Measurements from ENCODE around the gene DCAF15. TPM values are rescaled to one million over a fixed set of nuclear protein-coding genes. Genes with fewer than 3 reads are reported as not detected.

Gene DCAF15
- total RNA-seq, 1 experiment from 2014 or later: 29.4 TPM

DNA sequence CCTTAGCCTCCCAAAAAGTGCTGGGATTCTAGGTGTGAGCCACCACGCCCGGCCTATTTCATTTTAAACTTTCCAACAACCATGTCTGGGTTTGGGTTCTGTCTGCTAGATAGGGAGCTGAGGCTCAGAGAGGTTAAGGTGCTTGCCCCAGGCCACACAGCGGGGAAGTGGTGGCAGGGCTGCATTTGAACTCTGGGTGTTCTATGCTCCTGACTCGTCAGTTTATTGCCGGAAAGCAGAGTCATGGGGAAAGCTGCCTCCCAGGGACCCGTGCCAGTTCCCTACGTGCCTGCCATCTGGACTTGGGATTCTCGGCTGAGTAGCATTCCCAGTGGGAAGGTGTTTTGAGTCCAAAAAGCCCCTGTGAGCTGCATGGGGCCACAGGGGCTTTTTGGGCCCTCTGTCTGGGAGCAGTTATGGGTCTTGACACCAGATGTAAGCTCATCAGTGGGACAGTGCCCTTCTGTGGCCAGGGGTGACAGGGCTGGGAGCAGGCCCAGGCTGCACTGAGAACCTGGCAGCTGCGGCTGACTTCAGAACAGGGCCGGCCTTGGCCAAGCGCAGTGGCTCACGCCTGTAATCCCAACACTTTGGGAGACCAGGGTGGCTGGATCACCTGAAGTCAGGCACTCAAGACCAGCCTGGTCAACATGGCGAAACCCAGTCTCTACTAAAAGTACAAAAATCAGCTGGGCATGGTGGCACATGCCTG, 42.9 kb downstream of the DCAF15 start:
- DNase-seq (ENCODE audit: low read depth): peak; percentile 32

DNA sequence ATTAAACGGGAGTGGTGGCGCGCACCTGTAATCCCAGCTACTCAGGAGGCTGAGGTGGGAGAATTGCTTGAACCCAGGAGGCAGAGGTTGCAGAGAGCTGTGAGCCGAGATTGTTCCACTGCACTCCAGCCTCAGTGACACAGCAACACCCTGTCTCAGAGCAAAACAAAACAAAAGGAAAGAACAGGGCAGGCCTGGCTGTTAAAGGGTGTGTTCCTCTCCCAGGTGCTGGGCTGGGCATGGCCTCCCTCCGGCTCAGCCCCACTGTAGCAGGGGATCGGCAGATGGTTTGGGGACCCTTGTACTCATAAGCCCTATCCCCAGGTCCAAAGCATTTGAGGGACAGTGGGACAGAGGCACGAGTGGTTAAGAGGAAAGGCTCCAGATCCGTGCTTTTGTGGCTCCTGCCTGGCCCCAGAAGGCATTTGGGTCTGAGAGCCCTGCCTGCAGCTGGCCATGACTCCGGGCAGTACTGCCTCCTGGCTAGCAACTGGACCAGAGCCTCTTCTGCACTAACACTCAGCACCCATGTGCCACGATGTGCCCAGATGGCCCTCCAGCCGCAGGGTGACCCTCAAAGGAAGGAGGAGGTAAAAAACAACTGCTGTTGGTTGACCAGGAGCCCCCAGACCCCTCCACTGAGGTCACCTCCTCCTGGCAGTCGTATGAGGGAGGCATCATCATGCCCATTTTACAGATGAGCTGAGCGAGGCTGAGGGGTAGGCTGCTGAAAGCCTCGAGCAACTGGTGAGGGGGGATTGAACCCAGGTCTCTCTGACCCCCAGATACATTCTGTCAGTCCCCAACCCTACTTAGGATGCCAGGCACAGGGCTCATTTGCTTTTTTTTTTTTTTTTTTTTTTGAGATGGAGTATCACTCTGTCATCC, 43.8 kb downstream of the DCAF15 start:
- no peak for DNase-seq (ENCODE audit: low read depth)

DNA sequence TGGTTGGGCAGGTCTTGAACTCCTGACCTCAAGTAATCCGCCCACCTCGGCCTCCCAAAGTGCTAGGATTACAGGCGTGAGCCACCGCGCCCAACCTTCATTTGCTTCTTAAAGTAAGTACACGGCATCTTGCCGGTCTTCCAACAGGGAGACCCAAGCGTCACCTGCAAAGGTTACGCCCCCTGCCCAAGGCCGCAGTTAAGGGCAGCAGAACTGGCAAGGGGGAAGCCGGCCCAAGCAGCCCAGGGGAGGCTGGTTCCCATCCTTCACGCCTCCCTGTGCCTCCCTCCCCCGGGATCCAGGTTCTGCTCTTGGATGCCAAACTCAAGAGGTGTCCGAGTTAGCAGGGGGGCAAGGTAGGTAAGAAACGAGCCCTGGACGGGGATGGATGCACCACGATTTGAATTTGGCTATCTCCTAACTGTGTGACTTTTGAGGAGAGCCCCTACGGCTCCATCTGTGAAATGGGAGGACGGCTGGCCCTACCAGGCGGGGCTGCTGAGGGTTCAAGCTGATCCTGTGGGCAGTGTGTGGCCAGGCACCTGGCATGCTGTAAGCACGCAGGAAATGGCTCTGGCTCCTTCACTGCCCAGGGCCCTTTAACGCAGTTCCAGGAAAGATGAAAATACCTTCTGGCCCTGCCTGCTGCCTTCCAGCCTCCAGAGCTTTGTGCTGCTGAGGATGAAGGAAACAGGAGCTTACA, 44.8 kb downstream of the DCAF15 start:
- no peak for DNase-seq (ENCODE audit: low read depth)

DNA sequence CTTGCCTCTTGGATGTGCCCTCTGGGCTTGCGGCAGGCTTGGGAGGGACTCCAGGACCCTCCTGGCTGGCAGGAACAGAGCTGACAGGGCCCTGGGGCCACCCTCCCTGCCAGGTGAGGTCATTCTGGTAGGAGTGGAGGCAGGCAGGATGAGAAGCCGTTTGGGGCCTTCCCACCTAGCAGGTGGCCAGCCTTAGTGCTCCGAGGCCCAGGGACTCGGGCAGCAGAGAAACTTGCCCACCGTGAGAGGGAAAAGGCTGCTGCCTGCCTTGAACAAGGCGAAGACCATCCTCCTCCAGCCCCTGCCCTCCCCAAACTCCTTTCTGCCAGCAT, 45.3 kb downstream of the DCAF15 start:
- DNase-seq (ENCODE audit: low read depth): no peak

DNA sequence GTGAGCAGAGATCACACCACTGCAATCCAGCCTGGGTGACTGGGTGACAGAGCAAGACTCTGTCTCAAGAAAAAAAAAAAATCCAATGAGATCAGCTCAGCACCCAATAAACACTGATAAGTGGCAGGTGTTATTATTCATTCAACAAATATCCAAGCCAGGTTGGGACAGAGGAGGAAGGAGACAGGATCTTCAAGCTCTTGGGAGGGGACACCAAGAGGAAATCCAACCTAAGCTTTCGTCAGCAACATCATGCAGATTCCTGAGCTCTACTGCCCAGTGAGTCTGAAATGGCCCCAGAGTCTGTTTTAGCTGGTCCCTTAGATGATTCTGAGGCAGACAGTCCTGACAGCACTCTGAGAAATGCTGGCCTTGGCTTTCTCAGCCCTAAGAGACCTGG, 46.1 kb downstream of the DCAF15 start:
- DNase-seq (ENCODE audit: low read depth): no peak

DNA sequence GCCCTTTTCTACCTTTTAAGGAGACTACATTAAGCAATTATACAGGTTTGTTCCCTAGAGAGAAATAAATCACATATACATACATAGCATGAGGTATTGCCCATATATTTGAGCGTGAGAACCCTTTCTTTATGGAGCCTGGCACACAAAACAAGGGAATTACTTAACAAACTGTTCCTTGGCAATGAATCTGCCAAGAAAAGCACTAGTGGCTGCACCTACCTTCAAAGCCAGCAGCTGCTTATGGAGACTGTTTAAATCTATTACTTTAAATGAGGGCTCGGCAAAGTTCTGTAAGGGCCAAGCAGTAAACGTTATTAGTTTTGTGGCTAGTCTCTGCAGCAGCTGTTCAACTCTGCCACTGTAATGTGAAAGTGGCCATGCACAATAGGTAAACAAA, 46.8 kb downstream of the DCAF15 start:
- no peak for DNase-seq (ENCODE audit: low read depth)

DNA sequence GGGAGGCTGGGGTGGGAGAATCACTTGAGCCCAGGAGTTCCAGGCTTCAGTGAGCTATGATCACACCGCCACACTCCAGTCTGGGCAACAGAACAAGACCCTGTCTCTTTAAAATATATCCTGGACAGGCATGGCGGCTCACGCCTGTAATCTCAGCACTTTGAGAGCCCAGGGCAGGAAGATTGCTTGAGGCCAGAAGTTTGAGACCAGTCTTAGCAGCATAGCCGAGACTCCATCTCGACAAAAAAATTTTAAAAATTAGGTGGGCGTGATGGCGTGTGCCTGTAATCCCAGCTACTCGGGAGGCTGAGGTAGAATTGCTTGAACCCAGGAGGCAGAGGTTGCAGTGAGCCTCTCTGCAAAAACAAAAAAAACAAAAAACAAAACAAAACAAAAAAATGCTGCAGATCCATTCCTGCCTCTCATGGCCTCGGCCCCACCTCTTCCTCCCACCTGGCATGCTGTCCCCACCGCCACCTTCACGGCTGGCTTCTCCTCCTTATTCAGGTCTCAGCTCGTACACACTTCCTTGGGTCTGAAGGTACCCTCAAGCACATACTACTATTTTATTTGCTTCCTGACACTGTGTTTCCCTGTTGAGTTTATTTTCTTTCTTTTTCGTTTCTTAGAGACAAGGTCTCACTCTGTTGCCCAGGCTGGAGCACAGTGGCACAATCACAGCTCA, 48.5 kb downstream of the DCAF15 start:
- no peak for DNase-seq (ENCODE audit: low read depth)

DNA sequence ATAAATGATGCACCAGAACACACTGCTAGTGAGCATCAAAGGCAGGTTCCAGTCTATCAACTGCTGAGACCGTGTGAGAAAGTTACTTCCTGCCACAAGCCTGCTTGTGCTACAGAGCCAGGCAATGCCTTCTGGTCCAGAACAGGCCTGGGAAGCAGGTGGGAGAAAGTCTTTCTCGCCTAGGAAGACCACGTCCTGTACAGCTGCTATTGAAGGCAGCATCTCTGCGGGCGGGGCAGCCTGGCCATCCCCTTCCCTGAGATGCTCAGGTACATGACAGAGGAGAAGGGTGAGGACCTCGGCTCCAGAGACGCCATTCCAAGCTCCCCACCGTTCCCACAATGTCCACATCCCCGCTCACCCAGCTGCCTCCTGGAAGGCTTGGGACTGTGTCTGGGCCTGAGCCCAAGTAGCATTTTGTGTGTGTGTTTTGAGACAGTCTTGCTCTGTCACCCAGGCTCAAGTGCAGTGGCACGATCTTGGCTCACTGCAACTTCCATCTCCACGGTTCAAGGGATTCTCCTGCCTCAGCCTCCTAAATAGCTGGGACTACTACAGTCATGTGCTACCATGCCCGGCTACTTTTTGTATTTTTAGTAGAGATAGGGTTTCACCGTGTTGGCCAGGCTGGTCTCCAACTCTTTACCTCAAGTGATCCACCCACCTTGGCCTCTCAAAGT, 50.4 kb downstream of the DCAF15 start:
- no peak for DNase-seq (ENCODE audit: low read depth)

DNA sequence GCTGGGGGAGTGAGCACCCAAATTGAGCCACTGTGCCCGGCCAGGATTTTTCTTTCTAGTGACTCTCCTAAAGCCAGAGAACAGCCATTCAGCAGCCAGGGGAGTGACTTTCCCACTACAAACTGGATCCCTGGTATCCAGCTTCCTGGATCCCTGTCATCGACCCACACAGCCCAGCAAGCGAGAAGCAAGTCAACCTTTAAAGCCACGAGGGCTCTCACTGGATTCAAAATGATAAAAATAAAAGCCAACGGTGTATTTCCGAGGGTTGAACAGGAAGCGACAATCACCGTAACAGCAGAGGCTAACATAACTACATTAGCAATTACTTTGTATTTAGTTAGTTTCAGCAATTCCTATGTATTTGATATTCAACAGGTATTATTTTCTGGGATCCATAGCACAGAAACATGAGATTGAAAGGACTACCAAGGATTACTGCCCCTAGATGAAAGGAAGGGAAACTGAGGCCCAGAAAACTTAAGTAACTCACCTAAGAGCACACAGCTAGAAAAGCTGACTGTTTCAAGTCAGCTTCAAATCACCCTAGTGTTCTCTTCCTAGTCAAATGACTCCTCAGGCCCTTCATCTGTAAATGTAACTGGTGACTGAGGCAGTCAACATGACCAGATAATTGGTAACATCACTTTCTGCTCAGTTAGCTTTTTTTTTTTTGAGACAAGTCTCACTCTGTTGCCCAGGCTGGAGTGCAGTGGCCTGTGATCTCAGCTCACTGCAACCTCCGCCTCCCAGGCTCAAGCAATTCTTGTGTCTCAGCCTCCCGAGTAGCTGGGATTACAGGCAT, 51.1 kb downstream of the DCAF15 start:
- no peak for DNase-seq (ENCODE audit: low read depth)

DNA sequence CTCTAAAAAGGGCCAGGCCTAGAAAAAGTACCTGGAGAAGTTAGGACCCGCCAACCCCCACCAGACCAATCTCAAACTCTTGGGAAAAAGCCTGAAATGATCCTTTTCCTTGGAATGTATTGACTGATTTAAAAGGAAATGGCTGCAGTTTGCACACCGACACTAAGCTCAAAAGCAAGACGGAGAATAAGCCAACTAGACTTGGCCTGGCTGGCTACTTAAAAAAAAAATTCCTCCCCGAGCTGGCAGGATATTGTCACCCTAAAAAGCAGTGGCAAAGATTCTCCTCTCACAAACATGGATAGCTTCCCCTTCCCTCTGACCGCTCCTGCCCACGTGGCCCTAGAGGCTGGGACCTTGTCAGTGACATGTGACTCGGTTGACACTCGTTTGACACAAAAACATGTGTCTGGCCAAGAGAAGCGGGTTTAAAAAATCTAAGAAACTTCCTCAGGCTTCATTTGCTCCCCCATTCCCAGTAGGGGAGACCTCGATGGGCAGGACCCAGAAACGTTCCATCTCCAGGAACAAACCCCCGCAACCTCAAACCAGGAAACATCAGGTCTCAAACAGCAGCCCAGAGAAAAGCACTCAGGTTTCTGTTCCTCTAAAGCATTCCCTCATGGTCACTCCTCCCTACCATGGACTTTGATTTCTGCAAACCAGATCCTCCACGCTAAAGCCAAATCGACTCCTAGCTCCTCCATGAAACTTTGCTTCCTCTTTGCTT, 52.5 kb downstream of the DCAF15 start:
- no peak for DNase-seq (ENCODE audit: low read depth)

DNA sequence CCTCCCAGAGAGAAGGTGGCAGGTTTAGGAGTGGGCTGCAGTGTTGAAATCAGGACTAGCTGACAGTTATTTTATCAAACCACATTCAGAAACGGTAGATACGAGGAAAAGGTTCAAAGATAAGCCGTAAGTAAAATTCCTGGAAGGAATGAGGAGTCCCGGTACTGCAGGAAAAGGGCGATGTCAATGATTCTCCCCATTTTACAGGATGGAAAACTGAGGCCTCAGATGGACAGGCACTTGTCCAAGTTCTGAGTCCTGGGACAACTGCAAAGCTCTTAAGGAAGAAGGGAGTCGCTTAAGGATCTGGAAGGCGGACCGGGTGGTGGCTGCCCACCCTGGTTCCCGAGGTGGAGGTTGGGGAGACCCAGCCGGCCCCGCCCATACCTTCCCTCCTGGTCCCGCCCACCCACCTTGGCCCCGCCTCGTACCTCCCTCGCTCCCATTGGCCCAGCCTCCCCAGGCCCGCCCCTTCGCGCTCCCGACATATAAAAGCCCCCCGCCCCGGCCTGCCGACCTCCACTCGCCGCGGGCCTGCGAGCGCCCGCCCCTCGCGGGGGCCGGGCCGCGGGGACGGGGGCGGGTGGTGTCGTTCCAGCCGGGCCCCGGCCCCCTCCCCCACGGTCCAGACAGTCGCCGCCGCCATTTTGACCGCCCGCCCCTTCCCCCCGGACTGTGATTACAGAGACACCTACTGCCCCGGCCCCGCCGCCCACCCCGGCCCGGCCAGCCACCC, 53.2 kb downstream of the DCAF15 start:
- DNase-seq (ENCODE audit: low read depth): peak; percentile 89

DNA sequence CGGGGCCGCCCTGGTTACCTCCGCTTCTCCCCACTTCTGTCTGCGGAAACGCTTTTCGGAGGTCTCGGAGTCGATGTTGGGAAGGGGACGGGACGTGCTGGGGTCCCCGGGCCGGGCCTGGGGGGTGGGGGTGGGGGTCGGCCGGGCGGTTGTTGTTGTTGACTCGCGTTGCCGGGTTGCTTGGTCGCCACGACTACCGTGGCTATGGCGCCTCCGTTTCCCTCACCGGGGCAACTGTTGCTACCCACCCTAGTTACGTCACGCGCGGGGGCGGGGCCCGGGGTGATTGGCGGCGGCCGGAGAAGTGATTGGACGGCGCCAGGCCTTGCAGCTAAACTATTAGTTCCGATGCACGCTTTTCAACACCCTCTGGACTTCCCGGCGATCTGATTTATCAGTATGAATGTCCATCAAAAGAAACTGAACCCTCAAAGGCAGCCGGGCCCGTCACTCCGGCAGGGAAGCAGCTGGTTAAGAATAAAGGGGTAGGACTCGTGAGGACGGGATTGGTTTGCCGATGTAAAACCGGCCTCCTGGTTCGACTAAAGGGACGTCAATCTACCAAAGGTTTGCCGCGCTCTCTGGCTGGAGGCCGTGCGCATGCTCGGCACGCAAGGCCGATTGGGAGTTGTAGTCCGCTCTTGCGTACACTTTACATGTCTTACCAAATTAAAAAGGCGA, 53.9 kb downstream of the DCAF15 start, which contains the start of gene RFX1:
Gene RFX1, minus strand, starts transcription at position 236 of the 681 bp plus-strand sequence. CDS start 12,477 bp downstream, outside the sequence.
- peak; percentile 99 for DNase-seq (ENCODE audit: low read depth)

DNA sequence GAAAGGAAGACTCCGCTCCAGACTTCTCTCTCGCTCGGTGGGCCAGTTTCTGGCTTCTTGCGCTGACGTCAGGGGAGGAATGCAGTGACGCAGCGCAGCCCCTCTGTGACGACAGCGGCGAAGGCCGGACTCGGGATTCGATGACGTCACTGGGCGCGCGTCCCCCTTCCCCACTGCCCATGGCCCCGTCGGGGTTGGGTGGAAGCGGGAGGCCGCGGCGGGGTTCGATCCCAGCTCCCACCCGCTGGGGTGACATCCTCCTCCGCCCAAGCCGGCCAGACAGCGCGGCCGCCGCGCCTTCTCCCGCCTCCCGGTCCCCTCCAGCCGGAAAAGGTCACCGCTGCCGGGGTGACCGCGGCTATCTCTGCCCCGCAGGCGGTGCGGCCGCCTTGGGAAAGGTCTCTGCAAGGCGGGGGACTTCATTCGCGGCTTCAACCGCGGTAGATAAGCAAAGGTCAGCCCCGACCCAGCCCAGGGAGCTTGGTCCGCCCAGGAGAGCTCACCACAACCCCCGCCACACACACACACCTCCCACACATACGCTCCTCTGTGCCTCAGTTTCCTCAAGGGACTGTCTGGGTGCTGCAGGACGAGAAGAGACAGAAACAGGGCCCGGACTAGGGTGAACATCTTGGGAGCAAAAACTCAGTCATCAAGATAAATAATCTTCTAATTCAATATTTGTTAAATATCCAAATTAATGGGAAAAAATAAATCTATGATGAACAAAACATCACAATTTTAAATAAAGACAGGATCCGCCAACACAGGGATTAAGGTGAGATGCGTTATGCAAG, 54.7 kb downstream of the DCAF15 start:
- no peak for DNase-seq (ENCODE audit: low read depth)

Measured in Daoy (cell line).